G401.6 (cell line): Measurements from ENCODE around the gene BICDL1.

Experiments used
- FAIRE-seq: peaks from 2 replicates; lab custom pipeline; 2012; peaks lifted over from hg19 to GRCh38; lab: Jason Lieb, UNC

The BICDL1 gene

GRCh38 chr12:120101182-120101581 is 112.1 kb downstream of the BICDL1 start:
- FAIRE-seq = no peak

GRCh38 chr12:120101617-120102016 is 112.6 kb downstream of the BICDL1 start:
- FAIRE-seq = no peak

- no peak for FAIRE-seq
Observed at GRCh38 chr12:120102189-120103043, 113.4 kb downstream of the BICDL1 start.

- no peak for FAIRE-seq
Observed at GRCh38 chr12:120103044-120103338, 114.0 kb downstream of the BICDL1 start.

- FAIRE-seq = no peak
Observed at GRCh38 chr12:120103371-120103770, 114.3 kb downstream of the BICDL1 start.

GRCh38 chr12:120106151-120106550 is 117.1 kb downstream of the BICDL1 start:
- no peak for FAIRE-seq

GRCh38 chr12:120109570-120110267 is 120.7 kb downstream of the BICDL1 start:
- FAIRE-seq = no peak

GRCh38 chr12:120110550-120111501 is 121.8 kb downstream of the BICDL1 start:
- no peak for FAIRE-seq

GRCh38 chr12:120115066-120115465 is 126.0 kb downstream of the BICDL1 start:
- no peak for FAIRE-seq

- FAIRE-seq = no peak
Observed at GRCh38 chr12:120115692-120116440, 126.8 kb downstream of the BICDL1 start.

- FAIRE-seq = no peak
Observed at GRCh38 chr12:120116441-120116791, 127.4 kb downstream of the BICDL1 start, which contains the start of gene RAB35. TSS of gene RAB35 (minus strand) at chr12:120116753. CDS start at chr12:120116650, 103 bp downstream.

- FAIRE-seq = no peak
Observed at GRCh38 chr12:120116792-120117651, 128.0 kb downstream of the BICDL1 start.

- FAIRE-seq = no peak
Observed at GRCh38 chr12:120117961-120118320, 128.9 kb downstream of the BICDL1 start.

- FAIRE-seq = no peak
Observed at GRCh38 chr12:120118321-120119061, 129.5 kb downstream of the BICDL1 start.

- FAIRE-seq = no peak
Observed at GRCh38 chr12:120119271-120119973, 130.4 kb downstream of the BICDL1 start.

GRCh38 chr12:120121343-120121742 is 132.3 kb downstream of the BICDL1 start:
- FAIRE-seq = no peak

- FAIRE-seq = no peak
Observed at GRCh38 chr12:120121766-120122293, 132.8 kb downstream of the BICDL1 start.

GRCh38 chr12:120125029-120125428 is 136.0 kb downstream of the BICDL1 start:
- FAIRE-seq = no peak
